ENCODE data around the gene HSPA12A.
"Not testable (repeated sequence)": the region's sequence is repeated elsewhere in the genome, so short reads cannot be mapped to it uniquely, and the experiment has no call there.

The HSPA12A gene

GRCh38 chr10:116713846-116714245 lies 28.5 kb downstream of the HSPA12A start:
- FAIRE-seq = no peak

GRCh38 chr10:116712989-116713543 lies 29.3 kb downstream of the HSPA12A start:
- no peak for FAIRE-seq

DNA sequence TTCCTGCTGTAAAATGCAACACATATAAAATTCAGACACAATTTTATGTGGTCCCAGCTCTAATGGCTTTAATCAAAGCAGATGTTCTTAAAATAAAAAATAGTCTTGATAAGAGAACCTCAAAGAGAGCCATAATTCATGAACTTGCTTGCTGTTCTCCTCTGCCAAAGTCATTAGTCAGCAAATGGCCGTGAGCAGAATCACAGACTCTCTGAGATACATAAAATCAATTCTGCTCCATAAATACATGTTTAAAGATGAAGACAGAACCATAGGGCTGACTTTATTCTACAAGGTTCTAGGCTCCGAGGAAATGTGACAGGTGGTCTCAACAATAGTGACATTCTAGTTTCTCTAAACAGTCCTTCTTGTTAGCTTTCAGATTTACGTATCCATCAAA lies 29.8 kb downstream of the HSPA12A start:
- no peak for FAIRE-seq

DNA sequence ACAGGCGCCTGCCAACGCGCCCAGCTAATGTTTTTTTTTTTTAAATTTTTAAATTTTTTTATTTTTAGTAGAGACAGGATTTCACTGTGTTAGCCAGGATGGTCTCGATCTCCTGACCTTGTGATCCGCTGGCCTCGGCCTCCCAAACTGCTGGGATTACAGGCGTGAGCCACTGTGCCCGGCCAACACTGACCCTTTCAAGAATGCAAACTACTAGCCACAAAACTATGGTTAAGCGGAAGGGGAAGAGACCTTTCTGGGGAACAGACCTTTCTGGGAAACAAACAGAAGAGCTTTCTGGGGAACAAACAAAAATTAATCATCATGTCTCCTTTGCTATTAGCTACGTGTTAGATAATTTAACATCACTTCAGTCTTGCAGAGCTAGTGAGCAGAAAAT lies 30.6 kb downstream of the HSPA12A start:
- not testable (repeated sequence) for FAIRE-seq

- FAIRE-seq = no peak
Observed at GRCh38 chr10:116710076-116710475, 32.3 kb downstream of the HSPA12A start.

DNA sequence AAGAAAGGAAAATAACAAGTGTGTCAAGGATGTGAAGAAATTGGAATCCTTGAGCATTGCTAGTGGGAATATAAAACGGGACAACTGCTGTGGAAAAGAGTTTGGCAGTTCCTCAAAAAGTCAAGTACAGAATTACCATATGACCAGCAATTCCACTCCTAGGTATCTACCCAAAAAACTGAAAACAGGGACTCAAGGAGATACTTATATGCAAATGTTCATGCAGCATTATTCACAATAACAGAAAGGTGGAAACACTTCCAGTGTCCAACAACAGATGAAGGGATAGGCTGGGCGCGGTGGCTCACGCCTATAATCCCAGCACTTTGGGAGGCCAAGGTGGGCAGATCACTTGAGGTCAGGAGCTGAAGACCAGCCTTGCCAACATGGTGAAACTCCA lies 33.5 kb downstream of the HSPA12A start:
- FAIRE-seq = no peak

- no peak for FAIRE-seq
Observed at GRCh38 chr10:116708391-116708821, 34.0 kb downstream of the HSPA12A start.

GRCh38 chr10:116707981-116708380 lies 34.4 kb downstream of the HSPA12A start:
- FAIRE-seq = no peak

- FAIRE-seq = no peak
Observed at GRCh38 chr10:116706281-116706680, 36.1 kb downstream of the HSPA12A start.

DNA sequence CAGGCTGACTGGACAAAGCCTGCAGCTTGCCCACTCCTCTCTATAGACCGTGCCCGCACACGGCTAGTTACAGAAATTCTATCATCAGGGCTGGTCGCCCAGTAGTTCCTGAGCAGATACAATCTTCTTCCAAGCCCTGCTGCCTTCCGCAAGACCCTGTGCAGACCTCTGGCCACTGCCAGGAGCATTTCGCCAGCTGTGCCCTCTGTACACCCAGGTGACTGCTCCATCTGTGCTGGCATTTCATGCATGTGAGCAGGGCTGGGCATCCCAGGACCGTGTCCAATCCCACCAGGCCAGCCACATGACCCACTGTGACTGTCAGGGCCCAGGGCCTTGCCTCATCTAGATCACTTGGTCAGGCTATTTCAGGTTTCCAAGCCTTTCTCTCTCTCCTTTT lies 36.9 kb downstream of the HSPA12A start:
- no peak for FAIRE-seq

- no peak for FAIRE-seq
Observed at GRCh38 chr10:116704926-116705325, 37.4 kb downstream of the HSPA12A start.

GRCh38 chr10:116702165-116702564 lies 40.2 kb downstream of the HSPA12A start:
- no peak for FAIRE-seq

- no peak for FAIRE-seq
Observed at GRCh38 chr10:116699471-116700150, 42.8 kb downstream of the HSPA12A start.

DNA sequence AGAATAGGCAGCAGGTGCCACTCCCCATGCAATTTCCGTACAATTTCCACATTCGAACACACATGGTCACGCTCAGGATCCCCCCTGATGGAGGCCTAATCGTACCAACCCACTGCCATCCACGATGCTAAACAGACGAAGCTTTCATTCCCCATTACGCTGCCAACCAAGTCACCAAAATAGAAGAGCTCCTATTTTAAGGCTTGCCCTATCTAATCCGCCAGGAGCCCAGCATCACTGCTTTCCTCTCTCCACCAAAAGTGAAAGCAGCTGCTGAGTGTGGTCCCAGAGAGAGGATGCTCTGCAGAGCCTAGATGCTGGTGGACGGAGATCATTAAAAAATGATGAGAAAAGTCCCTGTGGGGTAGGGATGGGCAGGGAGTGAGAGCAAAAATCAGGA lies 43.3 kb downstream of the HSPA12A start:
- FAIRE-seq = no peak

DNA sequence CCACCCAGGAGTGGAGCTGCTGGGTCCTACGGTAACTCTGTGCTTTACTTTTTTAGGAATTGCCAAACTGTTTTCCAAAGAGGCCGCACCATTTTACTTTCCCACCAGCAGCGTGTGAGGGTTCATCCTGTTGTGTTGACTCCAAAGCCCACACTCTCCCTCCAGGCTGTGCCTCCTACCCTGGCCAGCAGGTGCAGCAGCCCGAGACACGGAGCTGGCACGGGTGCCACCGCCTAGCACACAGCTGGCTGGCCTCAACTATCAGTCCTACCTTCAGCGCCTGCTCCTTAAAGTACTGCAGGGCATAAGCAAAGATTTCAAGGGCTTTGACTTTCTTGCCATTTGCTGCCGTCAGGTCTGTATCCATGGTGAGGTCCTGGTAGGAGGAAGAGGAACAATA lies 44.0 kb downstream of the HSPA12A start:
- FAIRE-seq = no peak

DNA sequence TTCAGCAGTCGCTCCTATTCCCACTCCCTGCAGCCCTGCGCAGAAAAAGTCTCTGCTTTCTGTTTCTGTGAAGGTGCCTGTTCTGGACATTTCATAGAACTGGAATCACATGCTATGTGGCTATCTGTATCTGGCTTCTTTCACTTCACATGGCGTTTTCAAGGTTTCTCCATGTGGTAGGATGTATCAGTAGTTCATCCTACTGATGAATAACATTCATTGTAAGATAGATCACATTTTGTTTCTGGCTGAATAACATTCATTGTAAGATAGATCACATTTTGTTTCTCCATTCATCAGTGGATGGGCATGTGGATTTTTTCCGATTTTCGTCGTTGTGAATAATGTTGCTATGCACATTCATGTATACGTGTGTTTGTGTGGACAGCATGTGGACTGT lies 44.5 kb downstream of the HSPA12A start:
- no peak for FAIRE-seq

DNA sequence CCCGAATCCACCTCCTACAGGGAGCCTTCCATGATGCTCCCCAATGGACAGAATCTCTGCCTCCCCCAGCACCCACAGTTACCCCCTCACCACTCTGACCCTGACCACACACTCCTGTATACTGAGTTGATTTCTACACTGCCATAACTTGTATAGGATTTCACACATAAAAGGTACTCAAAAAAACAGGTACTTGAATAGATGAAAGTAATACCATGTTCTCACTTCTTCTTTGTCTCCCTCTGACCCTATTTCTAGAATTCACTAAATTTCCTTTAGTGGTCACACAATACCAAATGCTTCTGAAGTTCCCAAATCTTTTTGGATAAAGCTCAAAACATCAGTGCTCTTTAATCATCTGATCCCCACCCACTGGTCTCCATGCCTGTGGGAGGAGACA lies 45.4 kb downstream of the HSPA12A start:
- FAIRE-seq = no peak

- FAIRE-seq = no peak
Observed at GRCh38 chr10:116694927-116695268, 47.5 kb downstream of the HSPA12A start.

DNA sequence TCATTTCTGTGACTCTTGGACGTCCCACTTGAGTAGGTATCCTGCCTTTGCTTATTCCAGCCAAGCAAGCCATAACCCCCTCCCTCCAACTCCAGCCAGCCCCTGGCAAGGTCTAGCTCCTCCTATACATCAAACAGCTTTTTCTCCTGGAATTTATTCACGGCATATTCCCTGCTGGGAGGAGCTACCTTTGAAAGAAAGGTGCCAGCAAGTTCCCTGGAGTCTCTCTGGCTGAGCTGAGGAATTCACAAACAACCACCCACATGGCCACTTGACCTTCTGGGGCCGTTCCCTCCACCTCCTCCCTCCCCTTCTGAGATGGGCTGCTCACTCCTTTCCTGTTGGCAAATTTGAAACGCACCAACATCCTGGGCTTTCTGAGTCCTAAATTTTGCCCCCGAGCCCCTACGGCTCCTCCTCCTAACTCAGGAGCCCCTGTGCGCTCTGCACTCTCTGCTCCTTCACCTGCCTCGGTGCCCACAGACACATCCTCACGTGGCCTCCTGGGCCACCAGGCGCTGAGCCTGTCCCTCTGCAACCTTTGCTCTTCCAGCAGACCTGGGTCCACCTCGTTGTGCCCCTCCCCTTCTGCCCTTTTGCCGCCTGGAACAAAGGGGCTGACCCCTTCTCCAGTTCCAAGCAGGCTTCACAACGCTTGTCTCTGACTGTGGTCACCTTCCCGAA lies 48.0 kb downstream of the HSPA12A start:
- FAIRE-seq = no peak

- FAIRE-seq = no peak
Observed at GRCh38 chr10:116692225-116692624, 50.1 kb downstream of the HSPA12A start.

DNA sequence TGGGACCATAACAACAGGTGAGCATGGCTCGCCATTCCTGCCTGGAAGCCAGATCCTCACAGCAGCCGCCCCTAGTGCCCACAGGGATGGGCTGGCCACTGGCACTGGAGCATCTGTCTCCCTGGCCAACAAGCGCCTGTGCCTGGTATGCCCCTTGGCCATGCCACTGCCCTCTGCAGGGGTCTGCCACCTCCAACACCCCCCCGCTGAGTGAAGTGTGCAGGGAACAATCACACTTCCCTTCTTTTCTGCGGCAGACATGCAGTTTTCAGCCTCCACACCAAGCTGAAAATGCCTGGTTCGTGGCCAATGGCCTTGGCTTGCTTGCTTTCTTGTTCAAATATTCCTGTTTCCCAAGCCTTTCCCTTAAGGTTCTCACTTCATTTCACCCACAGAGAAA lies 50.7 kb downstream of the HSPA12A start:
- FAIRE-seq = no peak

DNA sequence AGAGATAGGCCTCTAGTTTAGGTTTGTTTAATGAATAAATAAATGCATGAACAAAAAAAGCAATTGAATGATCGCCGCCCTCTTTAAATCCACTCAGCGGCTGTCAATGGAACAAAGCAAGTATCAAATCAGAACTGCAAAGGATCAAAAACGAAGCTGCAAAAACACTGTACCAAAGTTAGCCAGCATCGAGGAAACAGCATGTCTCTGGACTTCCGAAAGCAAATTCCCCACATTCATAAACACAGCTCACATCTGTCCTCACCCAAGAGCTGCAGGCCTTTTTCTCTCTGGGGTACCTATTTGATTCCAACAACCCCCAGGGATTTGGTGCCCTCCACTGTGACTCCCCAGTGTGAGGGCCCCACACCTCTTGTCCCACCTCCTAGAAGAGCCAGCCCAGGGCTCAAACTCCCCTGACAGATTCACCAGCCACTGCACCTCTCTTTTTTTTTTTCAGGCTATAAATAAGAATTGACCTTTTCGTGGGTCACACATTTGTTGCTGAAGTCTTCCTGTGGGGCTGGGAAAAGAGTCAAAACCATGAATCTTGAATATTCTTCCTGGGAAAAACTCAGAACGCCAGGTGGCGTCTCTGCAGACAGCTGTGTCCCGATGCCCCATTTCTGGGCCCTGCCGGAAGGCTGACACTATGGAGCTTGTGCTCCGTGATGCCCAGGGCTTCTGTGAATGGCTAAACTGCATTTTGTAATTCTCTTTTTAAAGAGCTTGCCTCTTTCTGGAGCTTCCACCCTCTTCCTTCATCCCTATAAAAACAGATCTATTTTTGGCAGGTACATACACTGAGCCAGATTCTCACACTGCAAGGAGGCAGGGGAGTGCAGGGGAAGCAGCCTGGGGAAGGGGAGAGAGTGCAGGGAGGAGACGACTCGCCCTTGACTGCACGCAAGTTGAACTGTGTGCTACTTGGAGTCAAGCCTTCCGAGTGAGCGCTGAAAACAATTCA lies 51.7 kb downstream of the HSPA12A start:
- no peak for FAIRE-seq

GRCh38 chr10:116689744-116690143 lies 52.6 kb downstream of the HSPA12A start:
- no peak for FAIRE-seq

Measured in TTC549 (cell line).